Posterior cingulate gyrus (tissue), 11 donors: ENCODE data around the gene BCKDHA.
"Not testable (repeated sequence)": the region's sequence is repeated elsewhere in the genome, so short reads cannot be mapped to it uniquely, and the experiment has no call there.

Experiments
- DNase-seq, 10 donors: peaks; one replicate each; pipeline versions ENCODE4 v3.0.0 to v3.0.0-alpha.2; 2020 to 2021; ENCODE audit warnings: mixed read lengths in 3 of 10
- intact Hi-C: fragments of 100-400 bp; cut with DNase I; formaldehyde crosslinking; loops from one replicate; pipeline ENCODE4 v1.15.1; 2023

BCKDHA gene

GRCh38 chr19:41364524-41365391, 32.9 kb upstream of the BCKDHA start:
- intact Hi-C loops, result loop anchor here (2.0 to 10.0 kb wide), 2 partner anchors 32 to 50 kb away; partner anchors contain the start of genes BCKDHA, CCDC97 and EXOSC5
- DNase-seq, result no peak

GRCh38 chr19:41366089-41366488, 31.5 kb upstream of the BCKDHA start:
- no peak for DNase-seq
- intact Hi-C loops, result loop anchor here (10.0 kb wide), 1 partner anchor 51 kb away; the partner anchor contains the start of gene CCDC97

GRCh38 chr19:41367848-41368301, 29.7 kb upstream of the BCKDHA start:
- intact Hi-C loops, result loop anchor here (10.0 kb wide), 1 partner anchor 53 kb away; the partner anchor contains the start of gene CCDC97
- DNase-seq, result no peak

- DNase-seq, result no peak
- intact Hi-C loops, result loop anchor here (10.0 kb wide), 1 partner anchor 55 kb away; the partner anchor contains the start of gene CCDC97
Measured at GRCh38 chr19:41369769-41370168, 27.8 kb upstream of the BCKDHA start.

GRCh38 chr19:41371119-41371518, 26.5 kb upstream of the BCKDHA start:
- DNase-seq, intact Hi-C loops: not testable (repeated sequence)

- intact Hi-C loops, result no loop called here
- DNase-seq, result no peak
Measured at GRCh38 chr19:41371541-41371940, 26.1 kb upstream of the BCKDHA start.

GRCh38 chr19:41372501-41372900, 25.1 kb upstream of the BCKDHA start:
- DNase-seq, result no peak
- intact Hi-C loops, result no loop called here

GRCh38 chr19:41373993-41374392, 23.6 kb upstream of the BCKDHA start:
- intact Hi-C loops, result no loop called here
- peak; percentile 71 to 97 (median 84) for DNase-seq

GRCh38 chr19:41376241-41376997, 21.2 kb upstream of the BCKDHA start, which contains the start of gene TMEM91:
TMEM91 (plus strand) TSS chr19:41376533; CDS start chr19:41378310, 1,777 bp downstream.
- peak in 1 of 10 donors; percentile 10 for DNase-seq
- intact Hi-C loops, result no loop called here

GRCh38 chr19:41376998-41377365, 20.6 kb upstream of the BCKDHA start:
- DNase-seq, result peak in 1 of 10 donors; percentile 43
- intact Hi-C loops, result no loop called here

GRCh38 chr19:41377977-41378709, 19.5 kb upstream of the BCKDHA start:
- peak in 1 of 10 donors; percentile 50 for DNase-seq
- intact Hi-C loops, result no loop called here

GRCh38 chr19:41381536-41381935, 16.1 kb upstream of the BCKDHA start:
- intact Hi-C loops, DNase-seq: not testable (repeated sequence)

GRCh38 chr19:41384351-41384750, 13.3 kb upstream of the BCKDHA start:
- intact Hi-C loops, result no loop called here

GRCh38 chr19:41386442-41386841, 11.2 kb upstream of the BCKDHA start:
- intact Hi-C loops, result no loop called here

More at GRCh38 chr19:41384351-41384750, 13.3 kb upstream of the BCKDHA start:
- no peak for DNase-seq

GRCh38 chr19:41391618-41392017, 6.0 kb upstream of the BCKDHA start:
- no peak for DNase-seq
- intact Hi-C loops, result no loop called here

More at GRCh38 chr19:41386442-41386841, 11.2 kb upstream of the BCKDHA start:
- no peak for DNase-seq

GRCh38 chr19:41392775-41393174, 4.8 kb upstream of the BCKDHA start:
- peak in 1 of 10 donors; percentile 28 for DNase-seq
- intact Hi-C loops, result no loop called here

GRCh38 chr19:41395355-41395754, 2.3 kb upstream of the BCKDHA start:
- DNase-seq, result peak in 1 of 10 donors; percentile 35
- intact Hi-C loops, result no loop called here

- DNase-seq, result no peak
- intact Hi-C loops, result no loop called here
Measured at GRCh38 chr19:41398050-41398418, 416 bp downstream of the BCKDHA start.

- intact Hi-C loops, result no loop called here
- DNase-seq, result no peak
Measured at GRCh38 chr19:41398598-41398997, 980 bp downstream of the BCKDHA start.

GRCh38 chr19:41399091-41399490, 1.5 kb downstream of the BCKDHA start:
- DNase-seq, result no peak
- intact Hi-C loops, result no loop called here
